ENCODE data around the gene SCT. TPM values are rescaled to one million over a fixed set of nuclear protein-coding genes. Genes with fewer than 3 reads are reported as not detected.

Gene SCT
- total RNA-seq, 1 experiment from 2014 or later = not detected

DNA sequence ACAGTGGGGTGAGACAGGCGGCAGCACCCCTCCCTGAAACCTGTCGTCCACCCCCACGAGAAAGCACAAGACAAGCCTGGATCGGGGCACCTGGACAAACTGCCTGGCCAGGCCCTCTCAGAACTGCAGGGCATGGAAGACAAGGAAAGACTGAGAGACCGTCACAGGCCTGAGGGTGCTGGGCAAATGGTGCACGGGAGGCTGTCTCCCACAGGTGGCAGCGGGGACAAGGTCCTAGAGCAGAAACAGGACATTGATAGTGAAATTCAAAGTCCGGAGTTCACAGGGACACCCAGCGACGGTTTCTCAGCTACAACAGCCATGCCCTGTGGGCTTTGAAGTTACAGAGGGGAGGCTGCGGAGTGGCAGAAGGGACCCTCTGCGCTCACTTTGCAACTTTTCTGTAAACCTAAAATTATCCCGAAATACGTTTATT is 30.7 kb upstream of the SCT start:
- Mint-ChIP-seq H3K27ac (ENCODE audit: unreplicated experiment) (no peak overlapping the region), H3K4me3 (ENCODE audit: unreplicated experiment) (no peak overlapping the region), H3K4me1 (ENCODE audit: low read depth, unreplicated experiment) (peaks cover 5% of the 10 kb centered on the region), H3K36me3 (ENCODE audit: insufficient read depth, unreplicated experiment) (peaks cover 60% of the 10 kb centered on the region), H3K27me3 (ENCODE audit: insufficient read depth, unreplicated experiment) (no peaks in the 10 kb centered on the region), H3K9me3 (ENCODE audit: unreplicated experiment) (no peaks in the 10 kb centered on the region)
- Histone ChIP-seq H3K36me3 (ENCODE audit: control insufficient read depth, insufficient read depth, low read length) (peaks cover 5% of the 10 kb centered on the region), H3K4me3 (ENCODE audit: low read depth, low read length) (no peak overlapping the region), H3K27me3 (replicated peaks; ENCODE audit: control insufficient read depth, insufficient read depth, low read length) (no peaks in the 10 kb centered on the region), H3K4me1 (peaks cover 13% of the 10 kb centered on the region), H3K9me3 (no peaks in the 10 kb centered on the region; the same call in 1 of the 2 replicates)
- intact Hi-C loops (cut with micrococcal nuclease; ENCODE audit: unreplicated experiment) = no loop called here
- DNase-seq = peak in 1 of 2 experiments; percentile 26
- BruUV-seq (replicated peaks) = no TSS peak
- CTCF ChIA-PET = interaction anchor here (0.6 kb wide), 1 partner anchor 82 kb away, joined by 3 read pairs; no protein-coding TSS in a partner anchor
- TF ChIP-seq, protein P1, sequence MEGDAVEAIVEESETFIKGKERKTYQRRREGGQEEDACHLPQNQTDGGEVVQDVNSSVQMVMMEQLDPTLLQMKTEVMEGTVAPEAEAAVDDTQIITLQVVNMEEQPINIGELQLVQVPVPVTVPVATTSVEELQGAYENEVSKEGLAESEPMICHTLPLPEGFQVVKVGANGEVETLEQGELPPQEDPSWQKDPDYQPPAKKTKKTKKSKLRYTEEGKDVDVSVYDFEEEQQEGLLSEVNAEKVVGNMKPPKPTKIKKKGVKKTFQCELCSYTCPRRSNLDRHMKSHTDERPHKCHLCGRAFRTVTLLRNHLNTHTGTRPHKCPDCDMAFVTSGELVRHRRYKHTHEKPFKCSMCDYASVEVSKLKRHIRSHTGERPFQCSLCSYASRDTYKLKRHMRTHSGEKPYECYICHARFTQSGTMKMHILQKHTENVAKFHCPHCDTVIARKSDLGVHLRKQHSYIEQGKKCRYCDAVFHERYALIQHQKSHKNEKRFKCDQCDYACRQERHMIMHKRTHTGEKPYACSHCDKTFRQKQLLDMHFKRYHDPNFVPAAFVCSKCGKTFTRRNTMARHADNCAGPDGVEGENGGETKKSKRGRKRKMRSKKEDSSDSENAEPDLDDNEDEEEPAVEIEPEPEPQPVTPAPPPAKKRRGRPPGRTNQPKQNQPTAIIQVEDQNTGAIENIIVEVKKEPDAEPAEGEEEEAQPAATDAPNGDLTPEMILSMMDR (IDR thresholded peaks at IDR 0.05; ENCODE audit: insufficient read depth in 1 of 2, low read depth in 1 of 2, low read length in 1 of 2, severe bottlenecking in 1 of 2, unreplicated experiment in 1 of 2) = peak in 1 of 2 experiments; percentile 2
- POLR2A ChIA-PET = no interaction called here

DNA sequence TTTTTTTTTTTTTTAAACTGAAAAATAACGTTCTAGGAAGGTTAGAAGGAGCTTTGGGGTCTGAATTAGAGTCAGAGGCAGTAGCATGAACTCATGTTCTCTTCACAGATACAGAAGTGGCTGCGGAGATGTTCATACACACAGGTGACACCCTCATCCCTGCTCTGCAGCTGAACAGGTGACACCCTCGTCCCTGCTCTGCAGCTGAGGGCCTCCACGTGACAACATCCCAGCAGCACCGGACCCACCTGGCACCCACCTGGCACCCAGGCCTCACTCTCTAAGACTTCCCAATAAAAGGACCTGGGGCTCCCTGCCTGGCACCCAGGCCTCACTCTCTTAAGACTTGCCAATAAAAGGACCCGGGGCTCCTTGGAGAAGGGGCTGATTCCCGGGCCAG is 29.9 kb upstream of the SCT start:
- TF ChIP-seq, protein P1 (IDR thresholded peaks at IDR 0.05; ENCODE audit: insufficient read depth in 1 of 2, low read depth in 1 of 2, low read length in 1 of 2, severe bottlenecking in 1 of 2, unreplicated experiment in 1 of 2) = no peak
- DNase-seq = no peak
- Histone ChIP-seq H3K36me3 (ENCODE audit: control insufficient read depth, insufficient read depth, low read length) (peaks cover 3% of the 10 kb centered on the region), H3K9me3 (no peaks in the 10 kb centered on the region; the same call in 1 of the 2 replicates), H3K4me1 (peaks cover 13% of the 10 kb centered on the region), H3K27me3 (replicated peaks; ENCODE audit: control insufficient read depth, insufficient read depth, low read length) (no peaks in the 10 kb centered on the region), H3K4me3 (ENCODE audit: low read depth, low read length) (no peak overlapping the region)
- no TSS peak for BruUV-seq (replicated peaks)
- Mint-ChIP-seq H3K4me1 (ENCODE audit: low read depth, unreplicated experiment) (peaks cover 5% of the 10 kb centered on the region), H3K9me3 (ENCODE audit: unreplicated experiment) (no peaks in the 10 kb centered on the region), H3K27ac (ENCODE audit: unreplicated experiment) (no peak overlapping the region), H3K4me3 (ENCODE audit: unreplicated experiment) (no peak overlapping the region), H3K27me3 (ENCODE audit: insufficient read depth, unreplicated experiment) (no peaks in the 10 kb centered on the region), H3K36me3 (ENCODE audit: insufficient read depth, unreplicated experiment) (peaks cover 59% of the 10 kb centered on the region)
- CTCF ChIA-PET = no interaction called here
- intact Hi-C loops (cut with micrococcal nuclease; ENCODE audit: unreplicated experiment) = no loop called here
- POLR2A ChIA-PET = interaction anchor here (0.6 to 1.2 kb wide), 2 partner anchors 56 to 120 kb away, joined by 3 to 6 read pairs; partner anchors contain the start of gene GATD1

DNA sequence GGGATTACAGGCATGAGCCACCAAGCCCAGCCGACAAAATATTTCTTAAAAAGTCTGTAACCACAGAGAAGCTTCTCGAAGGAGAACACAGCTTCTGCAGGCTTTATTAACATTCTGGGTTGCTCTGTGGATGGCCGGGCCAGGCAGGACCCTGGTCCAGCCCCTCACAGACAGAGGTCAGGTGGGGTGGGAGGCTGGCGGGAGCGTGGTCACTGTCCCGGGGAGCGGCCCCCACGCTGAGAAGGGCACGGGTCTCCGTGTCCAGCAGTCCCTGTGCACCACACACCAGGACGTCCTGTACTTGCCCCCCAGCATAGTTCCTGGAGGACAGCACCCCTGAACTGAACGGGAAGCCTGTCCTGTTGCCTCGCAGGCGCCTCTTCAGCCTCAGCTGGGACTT is 29.4 kb upstream of the SCT start:
- CTCF ChIA-PET = no interaction called here
- Histone ChIP-seq H3K36me3 (ENCODE audit: control insufficient read depth, insufficient read depth, low read length) (peaks cover 3% of the 10 kb centered on the region), H3K27me3 (replicated peaks; ENCODE audit: control insufficient read depth, insufficient read depth, low read length) (no peaks in the 10 kb centered on the region), H3K9me3 (no peaks in the 10 kb centered on the region; the same call in 1 of the 2 replicates), H3K4me1 (peaks cover 13% of the 10 kb centered on the region), H3K4me3 (ENCODE audit: low read depth, low read length) (no peak overlapping the region)
- H3K9me3 Mint-ChIP-seq (ENCODE audit: unreplicated experiment) = no peaks in the 10 kb centered on the region
- intact Hi-C loops (cut with micrococcal nuclease; ENCODE audit: unreplicated experiment) = no loop called here
- DNase-seq = no peak
- H3K36me3 Mint-ChIP-seq (ENCODE audit: insufficient read depth, unreplicated experiment) = peaks cover 59% of the 10 kb centered on the region
- BruUV-seq (replicated peaks) = no TSS peak
- peaks cover 5% of the 10 kb centered on the region for H3K4me1 Mint-ChIP-seq (ENCODE audit: low read depth, unreplicated experiment)
- H3K27me3 Mint-ChIP-seq (ENCODE audit: insufficient read depth, unreplicated experiment) = no peaks in the 10 kb centered on the region
- H3K27ac Mint-ChIP-seq (ENCODE audit: unreplicated experiment) = no peak overlapping the region
- TF ChIP-seq, protein P1 (IDR thresholded peaks at IDR 0.05; ENCODE audit: insufficient read depth in 1 of 2, low read depth in 1 of 2, low read length in 1 of 2, severe bottlenecking in 1 of 2, unreplicated experiment in 1 of 2) = no peak
- POLR2A ChIA-PET = interaction anchor here (0.6 to 1.2 kb wide), 3 partner anchors 37 to 121 kb away, joined by 3 to 6 read pairs (median 5); partner anchors contain the start of gene GATD1
- no peak overlapping the region for H3K4me3 Mint-ChIP-seq (ENCODE audit: unreplicated experiment)
